Ascending aorta (tissue), 2 donors: ENCODE measurements around the gene ENO1. TPM values are rescaled to one million over a fixed set of nuclear protein-coding genes. Genes with fewer than 3 reads are reported as not detected.

Experiments used
- DNase-seq, 2 donors: peaks; one replicate each; pipeline ENCODE4 v3.0.0-alpha.2; 2019; ENCODE audit warnings: low spot score in 2 of 2
- H3K27ac ChIP-seq, 2 donors: fragments of 200-600 bp; sonication (generic); one replicate each; pipeline ENCODE4 v1.5.1; 2016 to 2017; ENCODE audit warnings: mild to moderate bottlenecking in 1 of 2
- H3K27me3 ChIP-seq: fragments of 200-600 bp; sonication (generic); one replicate; pipeline ENCODE4 v1.5.1; 2017
- H3K36me3 ChIP-seq, 2 donors: fragments of 200-600 bp; sonication (generic); one replicate each; pipeline ENCODE4 v1.5.1; 2016
- H3K4me1 ChIP-seq, 2 donors: fragments of 200-600 bp; sonication (generic); one replicate each; pipeline ENCODE4 v1.5.1; 2016 to 2017; ENCODE audit warnings: mild to moderate bottlenecking in 1 of 2
- H3K4me3 ChIP-seq, 2 donors: fragments of 200-600 bp; sonication (generic); one replicate each; pipeline ENCODE4 v1.5.1; 2016 to 2017; ENCODE audit warnings: mild to moderate bottlenecking in 1 of 2
- H3K9me3 ChIP-seq, 2 donors: fragments of 200-600 bp; sonication (generic); one replicate each; pipeline ENCODE4 v1.5.1; 2016
- CTCF ChIP-seq, 3 experiments: fragments of 200-600 bp in 2 of 3; fragments of 450-650 bp in 1 of 3; sonication (generic) in 2 of 3; IDR thresholded peaks; one replicate each; pipeline ENCODE4 v1.5.1; 2016 to 2019; ENCODE audit warnings: antibody characterized with exemption in 3 of 3, mild to moderate bottlenecking in 1 of 3, moderate library complexity in 1 of 3
- intact Hi-C: fragments of 100-400 bp; cut with DNase I; formaldehyde crosslinking; loops from one replicate; pipeline ENCODE4 v1.15.1; 2023
- total RNA-seq: library from RNA; depleted of rRNA; stranded (reverse); fragments of >200 nt; gene quantifications from one replicate; pipeline ENCODE4 v1.1.0, GENCODE V29; 2016

The ENO1 gene
- total RNA-seq, 1 donor from 2014 or later, result 637 TPM

DNA sequence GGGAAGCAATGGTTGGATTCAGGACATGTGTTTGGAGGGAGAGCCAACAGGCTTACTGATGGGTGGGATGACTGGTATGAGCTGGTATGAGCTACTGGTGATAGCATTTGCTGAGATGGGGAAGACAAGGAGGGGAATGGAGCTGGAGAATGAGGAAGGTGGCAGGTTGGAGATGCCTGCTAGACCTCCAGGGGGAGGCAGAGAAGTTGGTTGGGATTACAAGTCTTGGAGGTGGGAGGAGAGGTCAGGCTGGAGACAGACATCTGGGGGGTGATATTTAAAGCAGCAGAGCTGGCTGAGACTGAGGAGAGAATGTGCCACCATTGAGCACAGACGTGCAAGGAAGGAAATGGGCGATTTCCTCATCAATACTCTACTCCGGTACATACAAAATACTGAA lies 31.8 kb upstream of the ENO1 start:
- H3K4me1 ChIP-seq, result peaks cover 0 to 5% of the 10 kb centered on the region in 2 donors
- no peaks in the 10 kb centered on the region for H3K36me3 ChIP-seq
- DNase-seq, result no peak
- TF ChIP-seq CTCF (IDR thresholded peaks at IDR 0.05), result no peak
- intact Hi-C loops, result loop anchor here (10.0 kb wide), 1 partner anchor 284 kb away; no protein-coding TSS in a partner anchor
- H3K27me3 ChIP-seq, result no peaks in the 10 kb centered on the region
- no peak overlapping the region for H3K27ac ChIP-seq
- no peak overlapping the region for H3K4me3 ChIP-seq
- H3K9me3 ChIP-seq, result no peaks in the 10 kb centered on the region

GRCh38 chr1:8908388-8909151 lies 30.1 kb upstream of the ENO1 start:
- peaks cover 7 to 21% of the 10 kb centered on the region in 2 donors for H3K4me1 ChIP-seq
- H3K36me3 ChIP-seq, result no peaks in the 10 kb centered on the region
- H3K4me3 ChIP-seq, result no peak overlapping the region
- intact Hi-C loops, result no loop called here
- no peak for TF ChIP-seq CTCF (IDR thresholded peaks at IDR 0.05)
- DNase-seq, result no peak
- no peaks in the 10 kb centered on the region for H3K27me3 ChIP-seq
- no peaks in the 10 kb centered on the region for H3K9me3 ChIP-seq
- H3K27ac ChIP-seq, result peak overlapping the region in 1 of 2 donors; percentile 54

DNA sequence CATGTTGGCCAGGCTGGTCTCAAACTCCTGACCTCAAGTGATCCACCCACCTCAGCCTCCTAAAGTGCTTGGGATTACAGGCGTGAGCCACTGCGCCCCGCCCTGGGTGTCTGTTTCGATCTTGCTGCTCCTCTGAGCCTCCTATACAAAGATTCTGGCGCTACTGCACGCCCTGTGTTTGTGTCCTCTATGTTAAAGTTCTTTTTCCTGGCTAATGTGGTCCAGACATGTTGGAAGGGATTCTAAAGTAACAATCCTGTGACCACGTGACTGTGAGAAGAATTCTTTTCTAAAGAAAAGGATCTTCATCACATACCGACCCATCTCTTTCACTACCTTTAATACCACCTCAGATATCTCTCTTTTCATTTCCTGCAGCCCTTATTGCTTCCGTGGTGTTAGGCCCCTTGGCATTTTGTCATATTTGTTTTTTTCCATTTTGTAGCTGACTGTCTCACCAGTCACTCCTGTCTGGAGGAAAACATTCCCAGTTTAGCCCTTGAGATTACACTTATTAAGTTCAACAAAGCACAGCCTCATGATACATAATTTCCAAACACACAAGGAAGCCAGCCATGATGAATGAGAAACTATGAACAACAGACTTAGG lies 27.2 kb upstream of the ENO1 start:
- no peak for DNase-seq
- H3K27ac ChIP-seq, result peak overlapping the region; percentile 83 to 93
- no peak overlapping the region for H3K4me3 ChIP-seq
- TF ChIP-seq CTCF (IDR thresholded peaks at IDR 0.05), result no peak
- no peaks in the 10 kb centered on the region for H3K36me3 ChIP-seq
- H3K27me3 ChIP-seq, result no peaks in the 10 kb centered on the region
- intact Hi-C loops, result loop anchor here (1.0 to 2.0 kb wide), 3 partner anchors 15 to 81 kb away; no protein-coding TSS in a partner anchor
- peaks cover 9 to 29% of the 10 kb centered on the region in 2 donors for H3K4me1 ChIP-seq
- H3K9me3 ChIP-seq, result no peaks in the 10 kb centered on the region

DNA sequence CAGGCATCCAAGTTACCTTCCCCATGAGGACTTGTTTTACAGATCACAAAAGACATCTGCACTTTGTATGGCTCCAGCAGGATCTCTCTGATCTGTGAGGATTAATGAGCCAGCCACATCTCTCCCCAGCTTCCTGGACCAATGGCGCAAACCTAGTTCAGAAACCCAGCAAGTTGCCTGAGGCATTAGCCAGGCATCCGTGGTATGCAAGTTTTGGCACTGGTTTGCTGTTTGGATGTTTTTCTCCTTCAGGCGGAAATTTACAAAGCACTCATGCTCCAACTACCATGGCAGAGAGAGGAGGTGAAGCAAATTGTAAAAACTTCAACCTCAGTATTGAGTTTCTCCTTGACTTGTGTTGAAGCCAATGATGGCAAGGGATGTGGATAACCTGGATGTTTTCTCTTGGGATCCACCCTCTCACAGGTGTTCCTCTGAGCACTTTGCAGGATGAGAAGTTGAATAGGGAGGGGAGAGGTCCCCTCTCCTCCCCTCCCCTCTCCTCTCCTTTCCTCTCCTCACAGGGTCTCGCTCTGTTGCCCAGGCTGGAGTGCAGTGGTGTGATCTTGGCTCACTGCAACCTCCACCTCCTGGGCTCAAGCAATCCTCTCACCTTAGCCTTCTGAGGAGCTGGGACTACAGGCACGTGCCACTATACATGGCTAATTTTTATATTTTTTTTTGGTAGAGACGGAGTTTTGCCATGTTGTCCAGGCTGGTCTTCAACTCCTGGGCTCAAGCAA lies 25.6 kb upstream of the ENO1 start:
- Histone ChIP-seq H3K9me3 (no peaks in the 10 kb centered on the region), H3K36me3 (no peaks in the 10 kb centered on the region), H3K27ac (peak overlapping the region; percentile 83 to 93), H3K4me3 (no peak overlapping the region), H3K4me1 (peaks cover 9 to 34% of the 10 kb centered on the region in 2 donors), H3K27me3 (no peaks in the 10 kb centered on the region)
- no peak for TF ChIP-seq CTCF (IDR thresholded peaks at IDR 0.05)
- peak; percentile 22 to 92 for DNase-seq
- intact Hi-C loops, result loop anchor here (1.0 to 2.0 kb wide), 2 partner anchors 13 to 27 kb away; no protein-coding TSS in a partner anchor

DNA sequence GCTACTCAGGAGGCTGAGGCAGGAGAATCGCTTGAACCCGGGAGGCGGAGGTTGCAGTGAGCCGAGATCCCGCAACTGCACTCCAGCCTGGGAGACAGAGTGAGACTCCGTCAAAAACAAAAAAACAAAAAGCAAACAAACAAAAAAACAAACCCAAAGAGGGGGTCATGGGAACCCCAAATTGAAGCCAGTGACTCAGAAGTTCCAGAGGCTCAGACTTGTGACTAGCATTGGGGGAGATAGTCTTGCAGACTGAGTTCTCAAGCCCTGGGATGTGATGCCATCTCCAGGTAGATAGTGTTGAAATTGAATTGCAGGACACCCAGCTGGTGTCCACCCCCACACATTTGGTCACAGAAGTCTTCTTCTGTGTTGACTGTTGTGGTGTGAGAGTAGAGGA lies 24.9 kb upstream of the ENO1 start:
- H3K27ac ChIP-seq, result peak overlapping the region; percentile 83 to 93
- H3K36me3 ChIP-seq, result no peaks in the 10 kb centered on the region
- no peak for DNase-seq
- intact Hi-C loops, result no loop called here
- H3K9me3 ChIP-seq, result no peaks in the 10 kb centered on the region
- H3K4me3 ChIP-seq, result no peak overlapping the region
- no peak for TF ChIP-seq CTCF (IDR thresholded peaks at IDR 0.05)
- no peaks in the 10 kb centered on the region for H3K27me3 ChIP-seq
- H3K4me1 ChIP-seq, result peaks cover 9 to 34% of the 10 kb centered on the region in 2 donors
